Sigmoid colon (tissue), 7 donors: ENCODE data around the gene POLR3E. TPM values are rescaled to one million over a fixed set of nuclear protein-coding genes. Genes with fewer than 3 reads are reported as not detected.

Source experiments
- DNase-seq: peaks from one replicate; pipeline ENCODE4 v3.0.0-alpha.2; 2019
- H3K27ac ChIP-seq, 4 donors: fragments of 200-600 bp; sonication (generic); one replicate each; pipeline ENCODE4 v1.5.1; 2016 to 2019; ENCODE audit warnings: mild to moderate bottlenecking in 1 of 4
- H3K27me3 ChIP-seq, 3 donors: fragments of 200-600 bp; sonication (generic); one replicate each; pipeline ENCODE4 v1.5.1; 2019; ENCODE audit warnings: mild to moderate bottlenecking in 1 of 3
- H3K36me3 ChIP-seq, 4 donors: fragments of 200-600 bp; sonication (generic); one replicate each; pipeline ENCODE4 v1.5.1; 2016 to 2019
- H3K4me1 ChIP-seq, 4 donors: fragments of 200-600 bp; sonication (generic); one replicate each; pipeline ENCODE4 v1.5.1; 2017 to 2019
- H3K4me3 ChIP-seq, 4 donors: fragments of 200-600 bp; sonication (generic); one replicate each; pipeline ENCODE4 v1.5.1; 2017 to 2019; ENCODE audit warnings: mild to moderate bottlenecking in 2 of 4, moderate library complexity in 1 of 4
- H3K9me3 ChIP-seq, 4 donors: fragments of 200-600 bp in 3 of 4; sonication (generic) in 3 of 4; one replicate each; pipeline versions ENCODE4 v1.5.1 to v1.6.1; 2013 to 2019
- EP300 ChIP-seq, 4 donors: sonication (generic); formaldehyde crosslinking; IDR thresholded peaks; one replicate each; pipeline ENCODE4 v1.6.1; 2017; ENCODE audit warnings: antibody characterized with exemption in 4 of 4
- POLR2A ChIP-seq, 2 donors: fragments of 450-650 bp; IDR thresholded peaks; one replicate each; pipeline ENCODE4 v1.6.1; 2016; ENCODE audit warnings: antibody characterized with exemption in 2 of 2, mild to moderate bottlenecking in 2 of 2, moderate library complexity in 2 of 2
- POLR2AphosphoS5 ChIP-seq, 4 donors: sonication (generic); formaldehyde crosslinking; IDR thresholded peaks; one replicate each; pipeline ENCODE4 v1.6.1; 2017; ENCODE audit warnings: antibody characterized with exemption in 4 of 4
- WGBS, 2 donors: extraction: QIAGEN DNeasy Blood & Tissue Kit; methylation state at CpG; one replicate each; pipeline ENCODE4 v1.1.7; 2013; 5-methylcytosine and 5-hydroxymethylcytosine counted together
- intact Hi-C: fragments of 100-400 bp; cut with DNase I; formaldehyde crosslinking; loops from one replicate; pipeline ENCODE4 v1.15.1; 2023
- polyA plus RNA-seq, 3 donors: library from polyadenylated mRNA; stranded (reverse); fragments of 200-250 nt; gene quantifications; one replicate each; pipeline ENCODE4 v1.2.3, GENCODE V29; 2013
- total RNA-seq, 4 donors: library from RNA; depleted of rRNA; stranded (reverse); fragments of >200 nt; gene quantifications; one replicate each; pipeline ENCODE4 v1.1.0, GENCODE V29; 2016
- TF ChIP-seq, protein P1 (sequence below), 4 experiments: fragments of 450-650 bp in 3 of 4; fragments of 200-600 bp in 1 of 4; IDR thresholded peaks; one replicate each; pipeline ENCODE4 v1.5.1; 2016 to 2019; ENCODE audit warnings: antibody characterized with exemption in 4 of 4, mild to moderate bottlenecking in 3 of 4, moderate library complexity in 2 of 4
- donor health status: healthy with polysubstance abuse.
- donor health status: Bipolar disorder and iron deficiency.
- donor health status: healthy.

POLR3E gene, protein sequence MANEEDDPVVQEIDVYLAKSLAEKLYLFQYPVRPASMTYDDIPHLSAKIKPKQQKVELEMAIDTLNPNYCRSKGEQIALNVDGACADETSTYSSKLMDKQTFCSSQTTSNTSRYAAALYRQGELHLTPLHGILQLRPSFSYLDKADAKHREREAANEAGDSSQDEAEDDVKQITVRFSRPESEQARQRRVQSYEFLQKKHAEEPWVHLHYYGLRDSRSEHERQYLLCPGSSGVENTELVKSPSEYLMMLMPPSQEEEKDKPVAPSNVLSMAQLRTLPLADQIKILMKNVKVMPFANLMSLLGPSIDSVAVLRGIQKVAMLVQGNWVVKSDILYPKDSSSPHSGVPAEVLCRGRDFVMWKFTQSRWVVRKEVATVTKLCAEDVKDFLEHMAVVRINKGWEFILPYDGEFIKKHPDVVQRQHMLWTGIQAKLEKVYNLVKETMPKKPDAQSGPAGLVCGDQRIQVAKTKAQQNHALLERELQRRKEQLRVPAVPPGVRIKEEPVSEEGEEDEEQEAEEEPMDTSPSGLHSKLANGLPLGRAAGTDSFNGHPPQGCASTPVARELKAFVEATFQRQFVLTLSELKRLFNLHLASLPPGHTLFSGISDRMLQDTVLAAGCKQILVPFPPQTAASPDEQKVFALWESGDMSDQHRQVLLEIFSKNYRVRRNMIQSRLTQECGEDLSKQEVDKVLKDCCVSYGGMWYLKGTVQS
- 10 to 100 TPM; 39.3 to 68.7 (median 49.4) TPM for total RNA-seq
- 10 to 100 TPM; 10.6 to 25.6 (median 11.4) TPM for polyA plus RNA-seq

DNA sequence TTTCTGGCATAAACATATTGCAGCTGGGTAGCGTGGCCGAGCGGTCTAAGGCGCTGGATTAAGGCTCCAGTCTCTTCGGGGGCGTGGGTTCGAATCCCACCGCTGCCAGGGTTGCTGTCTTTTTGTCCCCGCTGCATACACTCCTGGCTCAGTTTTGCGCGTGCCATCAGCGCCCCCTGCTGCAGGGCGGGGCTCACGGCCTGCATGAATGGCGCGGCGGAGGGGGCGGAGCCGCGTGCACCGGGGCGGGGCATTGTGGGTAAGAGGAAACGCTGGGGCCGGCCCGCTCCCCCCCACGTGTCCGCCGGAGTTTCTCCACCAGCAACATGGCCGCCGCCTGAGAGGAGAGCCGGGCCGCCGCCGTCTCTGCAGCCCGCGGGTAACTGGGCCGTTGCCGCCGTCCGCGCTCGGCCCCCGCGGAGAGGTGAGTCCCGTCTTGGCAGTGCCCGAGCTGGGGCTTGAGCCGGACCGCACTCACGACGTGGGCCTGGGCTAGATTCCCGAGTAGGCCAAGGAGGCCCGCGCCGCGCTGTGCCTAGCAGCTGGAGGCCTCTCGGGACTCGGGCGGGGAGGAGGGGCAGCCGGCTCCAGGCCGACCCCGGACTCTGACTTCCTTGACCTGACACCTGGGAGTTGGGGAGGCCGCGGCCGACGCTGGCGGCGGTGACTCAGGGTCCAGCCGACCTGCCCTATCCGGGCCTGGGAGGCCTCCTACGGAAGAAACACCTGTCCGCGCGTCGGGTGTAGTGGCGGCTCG lies at the start of gene POLR3E:
Gene POLR3E, plus strand, starts transcription at position 296 of the 757 bp plus-strand sequence. CDS start 5,560 bp downstream, outside the sequence.
- intact Hi-C loops = loop anchor here (1.0 to 5.0 kb wide), 7 partner anchors 50 to 345 kb away; partner anchors contain the start of genes EEF2K, PDZD9 and UQCRC2
- WGBS, 2 donors = 0 to 1% methylated on average over 76 of the region's 76 CpGs
- peak in 1 of 4 donors; percentile 44 for TF ChIP-seq EP300 (IDR thresholded peaks at IDR 0.05)
- TF ChIP-seq, protein P1, sequence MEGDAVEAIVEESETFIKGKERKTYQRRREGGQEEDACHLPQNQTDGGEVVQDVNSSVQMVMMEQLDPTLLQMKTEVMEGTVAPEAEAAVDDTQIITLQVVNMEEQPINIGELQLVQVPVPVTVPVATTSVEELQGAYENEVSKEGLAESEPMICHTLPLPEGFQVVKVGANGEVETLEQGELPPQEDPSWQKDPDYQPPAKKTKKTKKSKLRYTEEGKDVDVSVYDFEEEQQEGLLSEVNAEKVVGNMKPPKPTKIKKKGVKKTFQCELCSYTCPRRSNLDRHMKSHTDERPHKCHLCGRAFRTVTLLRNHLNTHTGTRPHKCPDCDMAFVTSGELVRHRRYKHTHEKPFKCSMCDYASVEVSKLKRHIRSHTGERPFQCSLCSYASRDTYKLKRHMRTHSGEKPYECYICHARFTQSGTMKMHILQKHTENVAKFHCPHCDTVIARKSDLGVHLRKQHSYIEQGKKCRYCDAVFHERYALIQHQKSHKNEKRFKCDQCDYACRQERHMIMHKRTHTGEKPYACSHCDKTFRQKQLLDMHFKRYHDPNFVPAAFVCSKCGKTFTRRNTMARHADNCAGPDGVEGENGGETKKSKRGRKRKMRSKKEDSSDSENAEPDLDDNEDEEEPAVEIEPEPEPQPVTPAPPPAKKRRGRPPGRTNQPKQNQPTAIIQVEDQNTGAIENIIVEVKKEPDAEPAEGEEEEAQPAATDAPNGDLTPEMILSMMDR (IDR thresholded peaks at IDR 0.05) = peak; percentile 87 to 97 (median 91)
- no peak for TF ChIP-seq POLR2A (IDR thresholded peaks at IDR 0.05)
- peak; percentile 31 to 75 (median 52) for TF ChIP-seq POLR2AphosphoS5 (IDR thresholded peaks at IDR 0.05)
- Histone ChIP-seq H3K27me3 (no peaks in the 10 kb centered on the region), H3K27ac (peak within 1 kb of the TSS; percentile 93 to 96 (median 95)), H3K4me1 (peaks cover 0 to 39% (median 26%) of the 10 kb centered on the region in 4 donors), H3K4me3 (peak within 1 kb of the TSS; percentile 65 to 98 (median 83)), H3K9me3 (no peaks in the 10 kb centered on the region), H3K36me3 (peaks cover 0 to 5% (median 0%) of the 10 kb centered on the region in 4 donors)
- peak; percentile 99 for DNase-seq

DNA sequence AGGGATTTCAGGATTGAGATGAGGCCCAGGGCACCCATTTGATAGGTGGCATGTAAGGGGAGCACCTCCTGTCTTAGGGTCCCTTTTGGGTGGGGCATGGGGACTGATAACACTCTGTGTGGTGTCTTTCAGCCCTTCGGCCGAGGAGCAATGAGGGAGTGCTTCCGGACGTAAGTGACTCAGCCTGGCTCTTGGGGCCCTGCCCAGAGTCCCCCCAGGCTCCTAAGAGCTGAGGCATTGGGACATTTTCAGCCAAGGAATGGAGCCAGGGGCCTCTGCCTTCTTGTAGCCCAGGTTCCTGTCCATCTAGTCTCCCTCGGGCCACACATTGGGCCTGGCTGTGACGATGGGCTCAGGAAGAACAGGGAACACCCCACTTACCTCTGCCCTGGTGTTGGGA lies 46.7 kb upstream of the POLR3E start:
- H3K36me3 ChIP-seq = peaks cover 9 to 97% (median 53%) of the 10 kb centered on the region in 4 donors
- intact Hi-C loops = no loop called here
- H3K27ac ChIP-seq = no peak overlapping the region
- no peak overlapping the region for H3K4me3 ChIP-seq
- no peaks in the 10 kb centered on the region for H3K4me1 ChIP-seq
- no peaks in the 10 kb centered on the region for H3K27me3 ChIP-seq
- WGBS, 2 donors = 94 to 95% methylated on average over 6 of the region's 6 CpGs
- DNase-seq = no peak
- TF ChIP-seq, protein P1 (IDR thresholded peaks at IDR 0.05) = no peak
- TF ChIP-seq POLR2AphosphoS5 (IDR thresholded peaks at IDR 0.05) (no peak), POLR2A (IDR thresholded peaks at IDR 0.05) (no peak), EP300 (IDR thresholded peaks at IDR 0.05) (no peak)
- no peaks in the 10 kb centered on the region for H3K9me3 ChIP-seq

DNA sequence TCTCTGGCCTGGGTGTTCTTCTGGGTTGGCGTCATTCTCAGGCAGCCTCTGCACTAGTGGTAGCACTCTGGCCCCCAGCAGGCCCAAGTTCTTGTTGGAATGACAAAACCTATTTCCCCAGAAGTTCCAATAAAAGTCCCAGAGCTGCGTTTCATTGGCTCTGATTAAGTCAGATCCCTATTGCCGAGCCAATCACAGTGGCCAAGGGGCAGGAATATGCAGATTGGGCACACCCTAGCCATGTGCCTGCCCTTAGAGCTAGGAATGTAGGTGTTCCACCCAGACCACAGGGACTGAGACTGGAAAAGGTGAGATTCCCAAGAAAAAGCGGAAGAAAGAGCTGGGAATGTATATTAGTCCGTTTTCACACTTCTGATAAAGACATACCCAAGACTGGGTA lies 44.9 kb upstream of the POLR3E start:
- TF ChIP-seq POLR2AphosphoS5 (IDR thresholded peaks at IDR 0.05) (no peak), POLR2A (IDR thresholded peaks at IDR 0.05) (no peak), EP300 (IDR thresholded peaks at IDR 0.05) (no peak)
- TF ChIP-seq, protein P1 (IDR thresholded peaks at IDR 0.05) = no peak
- DNase-seq = no peak
- no peak overlapping the region for H3K27ac ChIP-seq
- intact Hi-C loops = no loop called here
- H3K4me1 ChIP-seq = no peaks in the 10 kb centered on the region
- peaks cover 21 to 100% (median 67%) of the 10 kb centered on the region in 4 donors for H3K36me3 ChIP-seq
- H3K27me3 ChIP-seq = no peaks in the 10 kb centered on the region
- H3K4me3 ChIP-seq = no peak overlapping the region
- no peaks in the 10 kb centered on the region for H3K9me3 ChIP-seq
- 96 to 97% methylated on average over 5 of the region's 5 CpGs for WGBS, 2 donors

DNA sequence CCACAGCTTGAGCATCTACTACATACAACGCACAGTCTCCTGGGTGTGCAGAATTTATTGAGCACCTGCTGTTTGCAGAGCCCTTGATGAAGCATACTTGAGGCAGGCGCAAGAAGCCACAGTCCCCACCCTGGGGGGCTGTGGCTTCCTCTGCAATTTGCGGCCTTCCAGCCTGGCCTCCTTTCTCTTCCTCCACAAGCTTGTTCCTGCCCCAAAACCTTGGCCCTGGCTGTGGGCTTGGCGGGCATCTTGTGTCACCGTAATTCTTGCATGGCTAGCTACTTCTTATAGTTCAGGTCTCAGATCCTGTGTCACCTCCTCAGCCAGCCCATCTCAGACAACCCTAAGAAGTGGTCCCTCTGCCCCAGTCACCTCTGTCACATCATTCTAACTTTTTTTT lies 43.9 kb upstream of the POLR3E start:
- Histone ChIP-seq H3K27me3 (no peaks in the 10 kb centered on the region), H3K4me1 (no peaks in the 10 kb centered on the region), H3K36me3 (peaks cover 31 to 100% (median 76%) of the 10 kb centered on the region in 4 donors), H3K9me3 (no peaks in the 10 kb centered on the region), H3K4me3 (no peak overlapping the region), H3K27ac (no peak overlapping the region)
- DNase-seq = no peak
- intact Hi-C loops = no loop called here
- WGBS, 2 donors = 92 to 98% methylated on average over 5 of the region's 5 CpGs
- TF ChIP-seq EP300 (IDR thresholded peaks at IDR 0.05) (no peak), POLR2A (IDR thresholded peaks at IDR 0.05) (no peak), POLR2AphosphoS5 (IDR thresholded peaks at IDR 0.05) (no peak)
- TF ChIP-seq, protein P1 (IDR thresholded peaks at IDR 0.05) = no peak
